Stomach (tissue), 4 donors: Measurements from ENCODE around the gene MUC5AC.

Source experiments
- POLR2A ChIP-seq, 4 donors: fragments of 450-650 bp; IDR thresholded peaks; one replicate each; pipeline ENCODE4 v1.6.1; 2016; ENCODE audit warnings: antibody characterized with exemption in 4 of 4, control low read depth in 2 of 4, mild to moderate bottlenecking in 1 of 4, moderate library complexity in 1 of 4
- TF ChIP-seq, protein P1 (sequence below), 7 experiments: fragments of 450-650 bp in 4 of 7; fragments of 200-600 bp in 3 of 7; sonication (generic) in 3 of 7; IDR thresholded peaks; one replicate each; pipeline ENCODE4 v1.5.1; 2016 to 2019; ENCODE audit warnings: antibody characterized with exemption in 7 of 7, control low read depth in 2 of 7, mild to moderate bottlenecking in 1 of 7

- TF ChIP-seq, protein P1, sequence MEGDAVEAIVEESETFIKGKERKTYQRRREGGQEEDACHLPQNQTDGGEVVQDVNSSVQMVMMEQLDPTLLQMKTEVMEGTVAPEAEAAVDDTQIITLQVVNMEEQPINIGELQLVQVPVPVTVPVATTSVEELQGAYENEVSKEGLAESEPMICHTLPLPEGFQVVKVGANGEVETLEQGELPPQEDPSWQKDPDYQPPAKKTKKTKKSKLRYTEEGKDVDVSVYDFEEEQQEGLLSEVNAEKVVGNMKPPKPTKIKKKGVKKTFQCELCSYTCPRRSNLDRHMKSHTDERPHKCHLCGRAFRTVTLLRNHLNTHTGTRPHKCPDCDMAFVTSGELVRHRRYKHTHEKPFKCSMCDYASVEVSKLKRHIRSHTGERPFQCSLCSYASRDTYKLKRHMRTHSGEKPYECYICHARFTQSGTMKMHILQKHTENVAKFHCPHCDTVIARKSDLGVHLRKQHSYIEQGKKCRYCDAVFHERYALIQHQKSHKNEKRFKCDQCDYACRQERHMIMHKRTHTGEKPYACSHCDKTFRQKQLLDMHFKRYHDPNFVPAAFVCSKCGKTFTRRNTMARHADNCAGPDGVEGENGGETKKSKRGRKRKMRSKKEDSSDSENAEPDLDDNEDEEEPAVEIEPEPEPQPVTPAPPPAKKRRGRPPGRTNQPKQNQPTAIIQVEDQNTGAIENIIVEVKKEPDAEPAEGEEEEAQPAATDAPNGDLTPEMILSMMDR (IDR thresholded peaks at IDR 0.05) = no peak
- TF ChIP-seq POLR2A (IDR thresholded peaks at IDR 0.05) = no peak
Observed at GRCh38 chr11:1226226-1226985, 68.7 kb downstream of the MUC5AC start.
